Activated CD4-positive, alpha-beta T cell treated with anti-CD3 and anti-CD28 coated beads, Interleukin-2, amount 50 U/mL, for 16 hours (primary cell): ENCODE results near the gene MYO5B.

Experiments
- DNase-seq: peaks from one replicate; pipeline ENCODE4 v3.0.0-alpha.2; 2020

Gene MYO5B

DNA sequence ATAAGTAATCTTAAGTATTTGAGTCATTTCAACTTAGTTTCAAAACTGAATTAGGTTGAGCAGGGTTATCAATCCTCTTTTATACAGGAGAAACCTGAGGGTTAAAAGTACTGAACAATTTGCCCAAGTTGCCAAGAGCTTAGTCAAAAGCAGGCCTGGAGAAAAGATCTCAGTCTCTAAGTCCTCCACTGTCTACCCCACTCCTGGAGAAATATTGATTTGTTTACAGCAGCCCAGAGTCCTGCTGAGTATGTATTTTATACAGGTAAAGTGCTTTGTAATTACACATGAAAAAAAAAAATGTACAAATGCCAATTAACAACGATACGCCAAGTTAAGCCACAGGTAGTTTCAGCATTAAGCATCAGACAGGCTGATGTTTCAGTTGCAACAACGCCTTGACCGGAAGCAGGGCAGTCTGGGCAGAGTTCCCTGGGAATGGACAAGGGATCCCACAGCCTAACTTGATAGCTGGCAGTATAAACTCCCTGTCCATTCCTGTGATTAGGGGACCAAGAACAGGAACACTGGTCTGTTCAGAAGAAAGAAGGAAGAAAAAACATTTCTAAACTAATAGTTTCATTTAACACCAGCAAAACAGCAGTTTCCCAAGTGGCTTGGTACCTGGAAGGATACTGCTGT is 132.9 kb downstream of the MYO5B start:
- no peak for DNase-seq

DNA sequence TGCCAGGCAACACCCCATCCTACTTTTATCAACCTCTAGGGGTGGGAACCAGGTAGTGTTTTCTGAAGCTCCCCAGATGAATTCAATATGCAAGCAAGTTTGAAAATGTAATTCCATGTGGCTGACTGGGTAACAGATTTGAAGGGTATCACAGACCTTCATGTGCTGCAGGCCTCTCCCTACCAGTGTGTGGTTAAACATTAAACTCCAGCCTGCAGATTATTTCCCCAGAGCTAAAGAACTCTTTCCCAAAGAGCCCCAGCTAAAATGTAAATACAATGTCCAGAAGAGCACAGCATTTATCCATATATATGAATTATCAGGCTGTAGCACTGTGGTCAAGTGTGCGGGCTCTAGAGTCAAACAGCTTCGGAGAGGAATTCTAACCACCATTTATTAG is 134.1 kb downstream of the MYO5B start:
- DNase-seq, result no peak

DNA sequence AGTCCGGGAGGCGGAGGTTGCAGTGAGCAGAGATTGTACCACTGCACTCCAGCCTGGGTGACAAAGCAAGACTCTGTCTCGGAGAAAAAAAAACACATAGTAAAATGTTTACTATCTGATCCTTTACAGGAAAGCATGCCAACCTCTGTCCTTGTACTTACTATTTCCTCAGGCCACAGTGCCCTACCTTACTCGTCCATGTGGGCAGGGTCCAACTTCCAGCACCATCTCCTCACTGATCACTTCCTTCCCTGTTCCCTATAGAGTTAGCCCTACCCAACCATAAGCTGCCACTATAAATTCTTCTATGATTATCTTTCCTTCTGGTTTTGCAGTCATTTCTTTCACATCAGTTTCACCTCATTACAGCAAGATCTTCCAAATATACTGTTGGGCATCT is 136.2 kb downstream of the MYO5B start:
- no peak for DNase-seq

DNA sequence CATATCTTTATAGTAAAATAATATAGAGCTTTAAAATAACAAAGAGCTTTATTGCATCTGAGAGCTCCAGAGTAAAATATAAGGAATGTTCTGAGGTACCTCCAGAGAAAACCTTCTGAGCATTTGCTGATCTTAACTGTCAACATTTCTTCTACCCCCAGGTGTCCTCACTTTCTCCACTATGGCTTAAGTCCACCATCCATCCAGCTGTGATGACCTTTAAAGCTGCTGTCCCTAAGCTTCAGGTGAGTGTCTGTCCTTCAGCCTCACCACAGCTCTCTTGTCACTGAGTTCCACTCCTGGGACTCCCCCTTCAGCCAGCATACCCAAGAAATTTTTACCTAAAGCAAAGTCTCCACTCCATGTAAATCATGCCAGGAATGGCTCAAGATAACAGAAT is 137.9 kb downstream of the MYO5B start:
- DNase-seq, result no peak

DNA sequence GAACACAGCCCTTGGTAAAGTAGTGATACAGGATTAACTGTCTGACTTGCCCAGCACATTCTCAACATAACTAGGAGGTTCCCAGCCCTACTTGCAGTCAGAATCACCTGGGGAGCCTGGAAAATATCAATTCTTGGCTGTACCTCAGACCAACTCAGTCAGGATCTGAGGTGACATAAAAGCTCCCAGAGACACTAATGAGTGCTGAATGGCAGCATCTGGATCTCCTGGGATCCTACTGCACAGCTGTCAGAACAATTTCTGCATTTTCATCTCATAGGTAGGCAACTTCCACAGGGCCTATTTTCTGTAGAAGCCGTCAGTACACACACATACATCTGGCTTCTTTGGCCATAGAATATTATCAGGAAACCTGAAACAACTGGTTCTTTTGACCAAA is 138.8 kb downstream of the MYO5B start:
- DNase-seq, result no peak

DNA sequence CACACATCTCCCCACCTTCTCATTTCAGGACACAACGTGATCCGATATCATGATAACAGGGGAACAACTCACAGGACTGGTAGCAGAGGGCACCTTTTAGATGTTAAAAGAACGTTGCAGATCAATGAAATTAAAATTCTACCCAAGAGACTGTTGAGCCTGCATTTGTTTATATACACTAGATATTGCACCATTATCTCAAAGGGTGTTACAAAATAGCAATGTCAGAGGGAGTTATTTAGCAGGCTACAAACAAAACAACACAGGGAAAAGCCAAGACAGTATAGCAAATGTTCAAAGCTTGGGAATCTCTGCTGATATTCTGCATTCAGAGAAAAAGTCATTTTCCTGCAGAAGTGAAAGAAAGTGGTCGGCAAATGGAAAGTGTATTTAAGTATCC is 139.5 kb downstream of the MYO5B start:
- no peak for DNase-seq

DNA sequence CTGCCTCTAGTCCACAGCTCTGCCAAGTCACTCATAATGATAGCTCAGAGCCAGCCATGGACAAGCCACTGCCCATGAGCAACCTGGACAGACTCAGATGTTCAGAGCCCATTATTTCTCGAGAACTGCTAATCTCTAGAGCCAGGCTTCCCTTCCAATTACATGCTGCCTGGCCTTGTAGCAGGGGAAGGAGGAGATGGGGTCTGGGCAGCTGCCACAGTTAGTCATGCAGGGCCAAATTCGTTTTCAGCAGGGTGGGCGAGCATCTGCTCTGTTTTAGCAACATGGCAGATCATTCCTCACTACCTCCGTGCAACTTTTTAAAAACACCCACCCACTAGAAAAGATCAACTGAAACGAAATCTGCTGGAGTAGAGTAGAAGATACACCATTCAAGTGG is 141.8 kb downstream of the MYO5B start:
- DNase-seq, result no peak

DNA sequence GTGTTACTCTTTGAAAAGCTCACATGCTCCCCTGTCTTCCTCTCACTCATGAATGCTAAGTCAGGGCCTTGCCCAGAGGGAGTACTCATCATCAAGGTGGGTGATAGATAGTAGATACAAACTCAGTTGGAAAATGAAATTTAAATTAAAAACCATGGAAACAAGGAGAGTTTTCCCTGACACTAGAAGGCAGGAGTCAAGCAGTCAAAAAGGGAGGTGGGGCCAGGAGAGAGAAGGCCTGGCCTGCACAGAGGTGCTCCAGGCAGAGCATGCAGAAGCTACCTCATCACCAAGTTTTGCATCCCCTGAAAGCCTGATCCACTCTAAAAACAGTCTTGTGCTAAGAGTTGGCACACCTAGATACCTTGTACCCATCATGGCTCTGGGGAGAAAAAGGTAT is 143.7 kb downstream of the MYO5B start:
- no peak for DNase-seq

DNA sequence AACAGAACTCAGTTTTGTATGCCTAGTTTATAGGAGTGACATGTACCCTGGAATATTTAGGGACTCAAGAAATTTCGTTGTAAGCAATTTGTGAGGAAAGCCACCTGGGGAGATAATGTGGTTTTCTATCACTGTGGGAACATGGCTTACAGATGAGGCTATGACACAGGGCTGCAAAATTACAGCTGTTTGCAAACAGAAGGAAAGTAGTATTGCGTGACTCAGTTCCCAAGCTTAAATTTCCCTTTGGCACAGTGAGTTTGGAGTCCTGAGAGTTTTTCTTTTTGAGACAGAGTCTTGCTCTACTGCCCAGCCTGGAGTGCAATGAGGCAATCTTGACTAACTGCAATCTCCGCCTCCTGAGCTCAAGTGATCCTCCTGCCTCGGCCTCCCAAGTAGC is 149.8 kb downstream of the MYO5B start:
- DNase-seq, result no peak

DNA sequence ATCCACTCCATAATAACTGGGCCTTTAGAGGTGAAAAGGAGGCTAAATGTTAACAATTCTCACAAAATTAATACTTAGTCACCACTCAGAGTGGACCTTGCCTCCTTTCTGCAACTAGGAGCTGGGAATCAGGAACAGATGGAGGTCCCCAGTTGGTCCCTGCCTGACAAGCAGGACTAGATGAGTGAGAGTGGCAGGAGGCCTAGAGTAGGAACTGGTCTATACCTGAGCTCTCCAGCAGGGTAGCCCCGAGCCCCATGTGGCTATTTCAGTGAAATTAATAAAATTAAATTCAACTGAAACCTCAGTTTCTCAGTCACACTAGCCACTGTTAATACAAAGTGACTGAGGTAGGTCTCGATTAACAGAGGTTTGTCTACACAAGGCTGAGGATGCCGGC is 150.5 kb downstream of the MYO5B start:
- DNase-seq, result no peak

DNA sequence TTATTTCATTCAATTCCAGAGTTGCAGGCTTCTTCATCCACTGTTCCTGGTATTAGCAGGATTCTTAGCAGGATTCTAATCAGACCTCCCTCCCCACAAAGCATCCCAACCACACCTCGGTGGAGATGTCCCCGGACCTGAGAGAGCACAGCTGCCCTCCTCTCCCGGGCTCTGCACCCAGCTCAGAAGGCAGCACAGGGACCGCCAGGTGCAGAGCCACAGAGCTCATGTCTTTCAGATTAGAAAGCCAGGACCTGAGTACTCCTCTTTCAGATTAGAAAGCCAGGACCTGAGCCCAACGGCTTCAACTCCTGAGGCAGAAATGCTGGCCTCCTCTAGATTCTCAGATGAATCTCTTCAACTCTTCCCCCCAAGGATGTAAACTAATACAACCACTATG is 152.3 kb downstream of the MYO5B start:
- no peak for DNase-seq

DNA sequence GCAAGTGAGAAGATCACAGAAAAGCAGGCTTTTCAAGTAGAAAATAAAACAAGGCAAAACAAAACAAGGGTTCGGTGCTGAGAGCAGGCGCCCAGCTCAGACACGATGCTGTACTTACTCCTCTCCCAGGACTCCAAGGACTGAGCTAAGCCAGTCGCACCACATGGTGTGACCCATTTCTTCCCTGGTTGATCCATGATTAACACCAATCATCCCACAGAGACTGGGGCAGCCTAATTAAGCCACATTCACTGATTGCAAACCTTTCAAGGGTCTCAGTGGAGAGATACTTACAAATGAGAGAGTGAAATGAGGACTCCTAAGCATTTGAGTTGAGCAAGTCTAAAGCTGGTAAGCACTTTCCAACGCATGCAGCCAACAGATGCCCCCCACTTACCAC is 155.2 kb downstream of the MYO5B start:
- DNase-seq, result no peak

DNA sequence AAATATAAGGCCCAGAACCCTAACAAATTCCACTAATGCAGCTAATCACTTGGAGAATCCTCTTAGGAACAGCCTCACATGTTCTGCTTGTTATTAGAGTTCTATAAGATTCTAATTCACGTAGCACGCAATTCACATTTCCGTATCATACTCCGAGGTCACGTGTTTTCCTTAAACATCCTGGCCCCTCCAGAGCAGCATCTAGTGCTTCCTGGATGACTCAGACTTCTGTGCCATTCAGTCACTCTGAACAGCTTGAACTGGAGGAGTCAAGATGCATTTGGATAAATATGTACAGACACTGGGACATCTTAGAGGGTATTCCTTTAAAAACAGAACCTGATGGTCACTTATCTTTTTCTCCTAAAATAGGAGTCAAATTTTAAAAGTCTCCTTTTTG is 156.5 kb downstream of the MYO5B start:
- peak; percentile 38 for DNase-seq

DNA sequence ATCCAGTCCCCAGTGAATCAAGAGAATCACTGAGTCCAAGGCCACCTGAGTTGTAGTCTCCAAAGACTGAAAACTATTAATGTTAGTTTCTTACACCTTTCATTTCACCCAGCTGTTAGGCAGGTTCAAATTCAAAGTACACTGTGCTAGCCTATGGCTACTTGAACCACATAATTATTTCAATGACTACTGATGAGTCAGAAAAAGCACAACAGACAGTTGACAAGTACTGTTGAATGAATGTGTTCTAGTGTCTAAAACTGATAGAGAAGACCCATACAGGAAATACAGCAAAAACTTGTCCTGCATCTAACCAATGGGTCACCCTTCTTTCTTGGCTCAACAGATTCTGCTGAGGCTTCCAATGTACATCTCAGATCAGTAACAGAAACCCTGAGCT is 160.9 kb downstream of the MYO5B start:
- DNase-seq, result peak; percentile 2

DNA sequence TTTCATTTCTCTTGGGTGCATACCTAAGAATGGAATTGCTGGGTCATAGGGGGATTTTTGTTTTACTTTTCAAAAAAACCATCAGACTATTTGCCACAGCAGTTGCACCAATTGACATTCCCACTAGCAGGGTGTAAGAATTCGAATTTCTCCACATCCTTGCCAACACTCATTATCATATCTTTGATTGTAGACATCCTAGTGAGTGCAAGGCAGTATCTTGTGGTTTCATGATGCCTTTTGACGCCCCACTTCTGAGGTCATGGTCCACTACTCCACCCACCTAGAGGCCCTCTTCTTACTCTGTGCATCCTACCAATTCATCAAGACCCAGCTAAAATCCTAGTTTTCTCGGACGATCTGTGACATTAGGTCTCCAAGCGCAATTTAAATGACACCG is 161.9 kb downstream of the MYO5B start:
- no peak for DNase-seq

DNA sequence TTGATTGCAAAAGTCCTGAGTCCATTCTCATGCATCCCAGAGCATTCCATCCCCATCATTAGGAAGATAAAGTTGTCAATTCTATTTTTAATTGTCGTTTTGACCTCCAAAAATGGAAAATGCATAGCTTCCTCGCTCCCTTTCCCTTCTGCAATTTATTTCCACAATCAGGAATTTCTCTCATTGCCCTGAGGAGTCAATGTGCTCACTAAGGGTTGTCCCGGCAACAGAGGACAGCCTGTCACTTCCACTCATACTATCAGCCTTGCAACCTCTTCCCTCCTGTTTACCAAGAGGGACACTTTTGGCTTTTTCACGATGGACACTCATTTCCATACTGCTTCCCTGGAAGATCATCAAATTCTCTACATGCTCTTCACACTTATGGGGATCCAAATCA is 164.8 kb downstream of the MYO5B start:
- no peak for DNase-seq

DNA sequence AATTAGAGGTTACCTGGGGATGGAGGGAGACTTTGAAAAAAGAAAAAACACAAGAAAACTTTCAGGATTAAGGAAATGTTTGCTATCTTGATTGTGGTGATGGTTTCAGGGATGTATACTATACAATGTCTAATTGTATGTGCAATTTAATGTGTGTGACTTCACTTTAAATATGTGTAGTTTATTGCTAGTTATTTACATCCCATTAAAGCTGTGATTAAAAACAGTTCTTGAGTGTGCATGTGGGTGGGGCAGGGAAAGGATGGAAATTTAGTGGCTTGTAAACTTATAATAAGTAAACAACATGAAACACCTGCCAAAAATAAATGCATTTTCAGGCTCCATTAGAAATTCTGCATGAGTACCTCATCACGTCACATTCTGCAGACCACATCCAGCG is 167.0 kb downstream of the MYO5B start:
- DNase-seq, result no peak

DNA sequence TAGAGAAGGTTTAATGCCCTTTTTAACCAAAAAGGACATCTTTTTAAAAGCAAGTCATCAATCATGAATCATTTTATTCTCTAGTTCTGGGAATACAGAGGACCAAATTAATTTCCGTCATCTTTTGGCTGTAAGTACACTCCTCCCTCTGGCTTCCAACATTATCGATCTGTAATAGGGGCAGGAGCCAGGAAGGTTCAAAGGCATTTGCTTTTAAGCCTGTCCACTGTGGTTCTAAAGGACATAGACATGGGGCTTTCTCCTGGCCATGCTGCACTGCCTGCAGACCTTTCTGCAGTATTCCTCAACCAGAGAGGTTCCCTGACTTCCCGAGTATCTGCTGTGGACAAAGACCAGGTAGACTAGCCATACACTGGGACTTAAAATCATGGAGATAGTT is 170.5 kb downstream of the MYO5B start:
- no peak for DNase-seq

DNA sequence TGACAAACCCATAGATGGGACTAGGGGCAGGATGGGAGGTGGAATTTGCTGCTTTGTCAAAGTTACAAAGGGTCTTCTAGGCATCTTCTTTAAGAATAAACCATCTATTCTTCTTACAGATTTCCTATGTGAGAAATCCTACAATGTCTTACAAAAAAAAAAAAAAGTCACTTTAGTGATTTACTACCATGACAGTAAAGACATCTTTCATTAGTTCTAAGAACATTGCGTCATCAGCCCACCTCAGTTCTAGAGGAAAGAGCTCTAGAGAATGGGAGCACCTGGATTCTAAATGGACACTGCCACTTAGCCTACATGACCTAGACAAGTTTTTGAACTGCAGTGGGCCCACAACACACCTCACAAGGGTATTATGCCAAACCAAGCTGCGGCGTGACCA is 172.0 kb downstream of the MYO5B start:
- DNase-seq, result no peak

DNA sequence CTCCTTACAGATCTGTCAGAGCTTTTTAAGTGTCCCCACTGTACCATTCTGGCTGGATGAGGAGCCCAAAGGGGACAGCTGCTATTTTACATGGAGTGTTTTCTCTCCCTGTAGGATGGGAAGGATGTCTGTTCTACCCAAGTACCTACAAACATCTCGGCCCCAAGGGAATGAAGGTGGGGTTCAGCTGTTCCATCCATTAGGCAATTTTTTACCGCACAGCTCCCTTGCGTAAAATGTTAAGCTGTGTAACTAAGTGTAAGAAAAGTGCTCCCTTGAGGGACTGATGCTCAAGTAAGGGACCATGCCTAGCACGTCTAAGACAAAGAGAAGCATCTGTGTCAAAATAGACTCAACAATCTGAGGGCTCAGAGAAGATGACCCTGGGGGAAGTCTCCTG is 180.3 kb downstream of the MYO5B start:
- no peak for DNase-seq

DNA sequence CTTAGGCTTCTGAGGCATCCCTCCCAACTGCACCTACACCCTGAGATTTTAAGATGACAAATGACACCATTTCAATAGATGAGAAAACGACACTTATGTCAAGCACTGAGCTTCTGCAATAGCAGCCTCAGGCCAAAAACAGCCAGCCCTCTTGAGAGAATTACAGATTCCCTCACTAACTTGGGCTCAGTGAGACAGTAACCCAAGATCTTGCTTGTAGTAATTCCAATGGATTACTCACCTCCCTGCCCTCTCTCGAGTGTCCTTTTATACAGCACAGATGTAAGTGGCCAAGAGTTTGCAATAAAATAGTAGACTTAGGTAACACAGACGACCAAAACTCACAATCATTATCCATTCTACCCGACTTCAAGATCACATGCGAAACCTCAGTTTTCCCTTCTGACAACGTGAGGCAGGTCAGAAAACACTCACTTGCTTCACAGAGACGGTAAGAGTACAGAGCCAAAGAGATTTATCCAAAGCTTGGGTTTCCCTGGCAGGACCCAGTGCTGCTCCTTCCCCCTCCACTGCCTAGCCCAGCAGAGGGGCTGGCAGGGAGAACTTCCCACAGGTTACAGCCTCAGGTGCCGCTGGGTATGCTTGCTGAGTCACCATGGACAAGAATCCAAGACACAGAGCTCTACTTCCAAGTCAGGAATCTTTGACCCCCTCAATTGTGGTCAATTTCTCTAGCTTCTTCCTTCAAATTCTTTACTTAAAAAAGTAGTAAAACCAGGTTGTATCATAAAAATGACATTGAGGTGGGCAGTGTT is 181.4 kb downstream of the MYO5B start:
- DNase-seq, result no peak

DNA sequence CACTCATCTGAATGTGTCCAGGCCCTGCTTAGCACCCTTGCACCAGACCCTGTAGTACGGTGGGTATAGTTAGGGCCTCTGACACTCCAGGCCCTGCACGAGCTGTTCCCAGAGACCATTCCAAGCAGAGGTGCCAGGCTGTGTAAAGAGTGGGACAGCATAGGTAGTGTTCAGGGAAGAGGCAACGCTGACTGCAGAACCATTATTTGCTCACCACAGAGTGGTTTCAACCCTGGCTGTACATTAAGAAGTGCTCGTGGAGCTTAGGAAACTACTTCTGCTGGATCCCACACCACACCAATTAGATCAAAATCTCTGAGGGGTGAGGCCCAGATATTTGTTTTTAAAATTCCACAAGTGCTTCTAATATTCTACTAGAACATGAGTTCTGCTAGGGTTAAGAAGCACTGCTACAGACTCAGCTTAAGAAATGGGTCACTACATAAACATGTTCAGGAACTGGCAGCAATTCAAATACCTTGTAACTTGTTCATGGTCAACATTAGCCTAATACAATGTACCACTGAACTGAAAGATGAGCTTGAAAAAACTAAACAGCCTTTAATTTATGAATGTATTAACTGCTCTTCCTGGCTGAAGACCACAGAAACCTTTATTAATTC is 183.0 kb downstream of the MYO5B start:
- no peak for DNase-seq

DNA sequence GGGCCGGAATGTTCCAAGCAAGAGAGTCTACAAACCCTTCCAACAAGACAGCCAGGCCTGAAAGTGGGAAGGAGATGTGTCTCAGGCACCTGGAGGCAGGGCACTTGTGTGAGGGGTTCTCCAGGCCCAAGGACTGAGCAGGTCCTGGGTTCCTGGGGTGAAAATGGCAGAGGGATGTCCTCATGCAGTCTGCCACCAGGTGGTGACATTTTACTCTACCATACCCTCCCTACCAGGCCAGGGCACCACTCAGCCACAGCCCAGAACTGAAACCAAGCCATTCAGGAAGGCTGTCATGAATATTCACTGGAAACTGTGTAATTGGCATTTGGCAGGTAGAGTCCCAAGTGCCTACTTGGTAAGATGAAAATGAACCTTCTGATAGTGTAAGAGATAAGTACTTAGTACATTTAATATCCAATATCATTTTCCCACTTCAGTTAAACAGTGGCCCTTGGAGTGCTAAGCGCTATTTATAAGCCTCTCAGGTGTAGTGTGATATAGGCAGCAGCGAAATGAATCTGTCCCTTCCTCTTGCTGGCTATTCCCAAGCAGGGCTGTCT is 185.1 kb downstream of the MYO5B start:
- DNase-seq, result peak; percentile 61

DNA sequence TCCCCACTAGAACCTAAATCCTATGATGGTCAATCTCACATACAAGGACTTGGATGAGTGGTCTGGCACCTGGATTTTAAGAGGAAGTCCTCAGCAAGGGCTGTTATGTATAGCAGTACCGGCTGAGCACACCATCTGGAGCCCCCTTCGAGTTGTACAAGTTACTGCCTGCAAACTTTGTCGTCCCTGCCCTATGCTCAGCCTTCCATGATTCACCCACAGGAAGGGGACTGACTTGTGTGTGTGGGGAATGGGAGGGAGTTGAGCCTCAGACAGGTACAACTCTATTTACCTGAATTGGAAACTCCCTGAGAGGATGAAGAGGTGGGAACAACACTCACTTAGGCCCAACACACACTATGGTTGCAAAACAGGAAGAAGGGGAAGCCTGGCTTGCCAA is 186.6 kb downstream of the MYO5B start:
- no peak for DNase-seq
